Stimulated activated CD4-positive, alpha-beta T cell treated with anti-CD3 and anti-CD28 coated beads, Interleukin-4, amount 100 ng/mL, for 48 hours (primary cell): Measurements from ENCODE around the gene CXCL12.

Experiments
- DNase-seq, 2 donors: peaks; one replicate each; pipeline ENCODE4 v3.0.0-alpha.2; 2020; ENCODE audit warnings: low read depth in 2 of 2

Gene CXCL12

DNA sequence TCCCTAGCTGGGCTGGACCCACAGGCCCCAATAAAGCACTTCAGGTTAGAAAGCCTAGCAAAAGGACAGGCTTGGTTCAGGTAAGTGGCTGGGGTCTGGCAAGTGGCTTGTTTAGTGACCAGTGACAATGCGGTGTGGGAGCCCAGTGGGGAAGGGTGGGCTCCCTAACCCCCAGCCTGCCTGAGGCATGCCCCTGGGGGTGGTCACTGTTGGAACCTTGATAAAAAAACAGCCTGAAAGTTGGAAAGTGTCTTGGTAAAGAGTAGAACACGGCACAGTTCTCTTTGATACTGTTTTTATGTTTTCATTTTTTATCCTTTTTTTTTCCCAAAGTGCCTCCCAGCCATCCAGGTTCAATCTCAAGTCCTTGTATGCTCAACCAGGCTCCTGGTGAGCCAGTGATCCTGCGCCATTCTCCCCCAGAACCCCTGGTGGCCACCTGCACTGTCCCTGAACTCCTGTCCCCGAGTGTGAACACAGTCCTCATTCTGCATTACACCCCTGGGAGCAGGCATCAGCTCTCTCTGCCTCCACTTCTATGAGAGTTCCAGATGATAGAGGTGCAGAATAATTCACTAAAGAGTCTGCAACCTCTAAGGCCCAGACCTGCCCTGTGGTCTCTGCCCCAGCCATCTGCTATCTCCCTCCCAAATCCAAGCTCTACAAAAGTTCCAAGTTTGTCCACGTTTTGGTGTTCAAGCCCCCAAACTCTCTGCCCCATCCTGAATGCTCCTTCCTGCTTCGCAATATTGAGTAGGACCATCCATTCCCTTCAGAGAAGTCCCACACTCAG lies 15.0 kb upstream of the CXCL12 start:
- DNase-seq: no peak

DNA sequence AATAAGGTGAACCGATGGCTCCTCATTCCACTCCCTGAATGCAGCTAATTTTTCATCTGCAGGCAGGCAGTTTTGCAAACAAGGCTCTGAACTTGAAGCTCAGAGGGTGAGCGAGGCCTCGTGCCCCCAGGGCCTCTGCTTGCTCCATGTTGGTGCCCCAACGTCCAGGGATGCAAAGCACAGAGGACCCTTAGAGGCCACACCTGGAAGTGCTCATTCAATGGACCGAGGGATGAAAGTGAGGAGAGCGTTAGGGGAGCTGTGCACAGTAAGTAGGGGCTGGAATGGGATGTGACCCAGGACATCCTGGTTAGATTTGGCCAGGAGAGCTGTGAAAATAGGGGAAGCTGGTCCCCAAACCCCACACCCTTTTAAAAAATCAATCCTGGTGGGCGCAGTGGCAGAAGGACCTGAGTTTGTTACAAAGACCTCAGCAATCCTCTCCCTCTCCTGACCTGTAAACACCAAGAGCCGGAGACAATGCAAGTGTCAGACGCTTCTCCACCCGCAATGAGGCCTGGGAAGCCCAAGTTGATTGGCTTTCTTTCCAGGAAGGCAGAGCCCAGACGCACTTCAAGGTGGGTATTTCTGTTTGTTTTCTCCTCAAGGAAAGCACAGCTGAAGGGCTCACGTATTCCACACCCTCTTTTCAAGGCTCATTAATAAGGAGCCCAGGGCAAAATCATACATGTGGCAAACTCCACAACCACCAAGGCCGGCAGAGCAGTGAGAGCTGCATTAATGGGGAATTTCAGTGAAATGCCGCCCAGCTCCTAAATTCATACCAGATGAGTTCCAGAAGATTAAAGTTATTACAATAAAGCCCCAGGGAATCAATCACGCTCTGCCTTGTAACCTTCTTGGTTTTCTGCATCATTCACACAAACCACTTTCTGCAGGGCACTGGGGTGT lies 14.1 kb upstream of the CXCL12 start:
- no peak for DNase-seq

- no peak for DNase-seq
These were observed 13.4 kb upstream of the CXCL12 start for GRCh38 chr10:44398271-44398670.

- DNase-seq: no peak
These were observed 12.8 kb upstream of the CXCL12 start for GRCh38 chr10:44397476-44398225.

DNA sequence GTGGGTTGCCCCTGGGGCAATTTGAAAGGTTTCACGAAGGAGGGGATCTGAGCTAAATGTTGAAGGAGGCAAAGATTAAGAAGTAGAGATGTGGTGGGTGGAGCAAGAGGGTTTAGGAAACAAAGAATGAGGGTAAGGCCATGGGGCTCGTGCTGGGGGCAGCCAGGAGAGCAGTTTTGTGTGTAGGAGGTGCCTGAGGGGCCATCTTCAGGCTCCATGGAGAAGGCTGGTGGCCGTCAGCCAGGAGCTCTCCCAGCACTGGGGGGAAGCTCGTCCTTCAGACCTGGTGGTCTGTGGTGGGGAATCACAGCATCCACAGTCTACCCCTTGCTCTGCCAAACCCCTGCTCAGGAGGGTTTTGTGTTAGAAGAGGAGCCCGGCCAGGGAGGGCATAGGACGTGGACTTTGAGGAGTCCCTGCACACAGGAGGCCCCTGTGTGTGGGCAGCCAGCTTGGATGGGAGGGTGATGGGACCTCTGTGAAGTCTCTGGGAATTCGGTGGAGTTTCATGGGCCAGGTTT lies 11.8 kb upstream of the CXCL12 start:
- DNase-seq: no peak

DNA sequence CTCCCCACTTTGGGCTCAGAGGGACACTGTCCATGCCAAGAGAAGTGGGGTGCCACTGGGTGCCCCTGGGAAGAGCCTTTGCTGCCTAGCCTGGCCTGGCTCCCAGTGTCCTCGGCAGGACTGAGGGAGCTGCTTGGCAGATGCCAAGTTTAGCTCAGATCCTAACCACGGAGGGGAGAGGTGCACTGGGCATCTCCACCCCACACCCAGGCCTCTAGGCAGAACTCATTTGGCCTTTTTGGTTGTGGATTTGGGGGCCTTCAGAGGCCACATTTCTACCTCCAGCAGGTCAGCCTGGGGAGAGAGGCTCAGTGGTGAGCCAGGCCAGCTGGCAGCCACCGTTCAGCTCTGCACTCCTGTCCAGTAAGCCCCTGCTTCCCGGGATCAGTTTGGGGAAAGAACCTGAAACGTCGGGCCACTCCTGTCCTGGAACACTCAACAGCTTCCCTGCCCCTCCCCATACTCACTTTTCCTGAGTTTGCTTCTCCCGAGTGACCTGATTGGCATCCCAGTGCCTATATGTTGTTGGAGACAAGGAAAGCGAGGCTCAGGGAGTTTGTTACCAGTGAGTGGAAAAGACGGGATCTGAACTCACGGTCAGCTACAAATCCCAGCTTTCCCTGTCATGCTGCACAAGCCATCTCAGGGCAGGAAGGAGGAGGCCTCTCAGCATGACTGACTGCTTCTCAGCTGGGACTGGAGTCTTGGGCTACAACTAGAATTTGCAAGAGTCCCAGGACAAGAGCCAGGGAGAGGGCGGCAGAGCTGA lies 11.2 kb upstream of the CXCL12 start:
- DNase-seq: no peak

- DNase-seq: no peak
These were observed 10.5 kb upstream of the CXCL12 start for GRCh38 chr10:44395396-44395795.

DNA sequence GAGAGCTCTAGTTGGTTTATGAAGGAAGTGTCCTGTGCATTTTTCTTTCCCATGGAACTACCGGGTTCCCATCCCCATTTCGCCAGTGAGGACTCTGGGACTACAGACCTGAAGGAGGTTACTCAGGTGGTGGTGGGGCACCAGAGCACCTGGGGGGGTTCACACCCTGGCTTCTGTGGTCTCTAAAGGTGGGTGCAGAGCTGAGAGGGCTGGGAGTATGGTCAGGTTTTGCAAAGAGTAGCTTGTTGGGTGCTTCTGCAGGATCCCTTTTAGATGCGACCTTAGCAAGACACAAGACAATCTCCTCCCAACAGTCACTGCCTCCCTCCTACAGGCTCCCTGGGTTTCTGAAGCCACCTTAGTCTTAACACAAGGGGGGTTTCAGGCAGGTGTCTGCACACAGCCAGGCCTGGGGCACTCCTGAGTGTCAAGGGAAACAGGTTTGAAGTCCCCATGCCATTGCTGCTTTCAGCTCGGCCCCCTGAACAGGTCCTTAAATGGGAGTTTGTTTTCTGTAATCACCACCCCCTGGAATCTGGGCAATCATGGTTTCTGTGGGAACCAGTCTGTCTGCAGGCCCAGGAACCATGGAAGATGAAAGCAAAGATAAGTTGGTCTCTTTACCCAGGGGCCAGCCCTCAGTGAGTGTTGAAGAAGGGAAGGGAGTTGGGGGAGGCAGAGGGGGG lies 9.9 kb upstream of the CXCL12 start:
- no peak for DNase-seq

DNA sequence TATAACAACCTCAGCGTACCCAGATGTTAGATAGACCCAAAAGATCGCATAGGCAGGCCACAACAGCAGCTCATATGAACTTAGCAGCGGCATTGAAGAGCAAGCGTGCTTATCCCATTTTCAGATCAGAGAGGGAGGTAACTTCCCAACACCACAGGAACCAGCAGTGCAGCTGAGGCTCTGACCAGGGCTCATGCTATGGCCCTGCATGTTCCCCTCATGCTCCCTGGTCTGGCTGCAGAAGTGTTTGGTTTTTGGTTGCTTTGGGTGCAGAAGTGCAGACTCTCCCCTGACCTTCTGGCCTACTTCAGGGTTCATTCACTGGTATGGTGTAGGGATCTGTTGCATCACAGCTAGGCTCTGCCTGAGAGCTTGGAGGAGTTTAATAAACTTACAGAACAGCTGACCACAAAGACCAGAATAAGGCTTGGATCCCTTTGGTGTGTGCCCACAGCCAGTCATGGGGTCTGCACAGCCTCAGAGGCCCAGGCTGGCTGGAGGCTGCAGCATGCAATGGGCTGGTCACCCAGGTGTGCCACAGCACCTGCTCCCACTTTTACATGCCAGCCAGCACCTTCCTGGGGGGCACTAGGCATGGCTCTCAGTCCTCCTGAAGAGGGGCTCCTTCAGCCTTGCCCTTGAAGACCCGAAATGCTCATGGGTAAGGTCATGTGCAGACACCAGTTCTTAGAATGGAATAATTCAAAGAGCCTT lies 9.1 kb upstream of the CXCL12 start:
- no peak for DNase-seq

DNA sequence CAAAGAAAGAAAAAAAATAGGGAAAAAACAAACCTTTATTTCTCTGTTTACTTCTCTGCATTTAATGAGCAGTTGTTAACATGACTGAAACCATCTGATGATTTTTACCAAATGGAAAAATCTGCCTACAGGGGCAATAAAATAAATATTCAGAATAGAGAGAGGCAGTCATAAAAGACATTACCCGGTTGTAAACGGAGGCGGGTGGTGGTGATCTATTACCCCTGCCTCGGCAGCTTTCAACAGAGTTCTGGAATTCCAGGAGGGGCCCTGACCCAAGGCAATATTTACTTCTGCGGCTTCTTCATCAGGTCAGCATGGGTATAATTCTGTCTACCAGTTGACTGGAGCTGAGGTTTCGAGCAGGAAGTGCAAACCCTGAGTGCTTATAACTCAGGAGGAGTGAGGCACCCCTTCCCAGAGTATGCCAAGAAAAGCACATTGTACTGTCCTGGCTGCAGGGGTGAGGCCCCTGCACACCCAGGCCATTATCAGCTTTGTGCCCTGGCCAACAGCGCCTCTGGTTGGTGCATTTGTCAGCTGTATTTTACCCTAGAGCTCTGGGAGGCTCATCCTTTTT lies 8.2 kb upstream of the CXCL12 start:
- no peak for DNase-seq

GRCh38 chr10:44392420-44392819 lies 7.5 kb upstream of the CXCL12 start:
- DNase-seq: no peak

- no peak for DNase-seq
These were observed 7.1 kb upstream of the CXCL12 start for GRCh38 chr10:44391981-44392380.

- no peak for DNase-seq
These were observed 5.7 kb upstream of the CXCL12 start for GRCh38 chr10:44390585-44391072.

- DNase-seq: no peak
These were observed 4.7 kb upstream of the CXCL12 start for GRCh38 chr10:44389556-44389955.

- DNase-seq: no peak
These were observed 4.3 kb upstream of the CXCL12 start for GRCh38 chr10:44389150-44389549.

DNA sequence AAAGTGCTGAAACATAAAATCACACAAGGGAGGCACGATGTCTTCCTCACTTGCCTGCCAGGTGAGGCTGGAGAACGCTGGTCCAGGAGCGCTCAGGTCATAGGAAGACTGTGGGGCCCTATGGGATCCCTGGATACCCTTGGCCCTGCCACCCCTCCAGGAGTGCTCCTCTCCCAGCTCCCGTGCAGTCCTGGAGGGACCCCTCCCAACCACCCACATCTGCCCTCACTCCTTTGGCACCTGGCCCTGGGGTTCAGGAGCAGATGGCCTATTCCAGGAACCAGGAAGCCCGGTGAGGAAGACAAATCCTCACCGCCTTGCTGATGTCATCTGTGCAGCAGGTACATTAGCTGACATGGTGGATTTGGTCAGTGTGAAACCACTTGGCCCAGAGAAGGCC lies 3.7 kb upstream of the CXCL12 start:
- DNase-seq: no peak

GRCh38 chr10:44387853-44388251 lies 3.0 kb upstream of the CXCL12 start:
- no peak for DNase-seq

DNA sequence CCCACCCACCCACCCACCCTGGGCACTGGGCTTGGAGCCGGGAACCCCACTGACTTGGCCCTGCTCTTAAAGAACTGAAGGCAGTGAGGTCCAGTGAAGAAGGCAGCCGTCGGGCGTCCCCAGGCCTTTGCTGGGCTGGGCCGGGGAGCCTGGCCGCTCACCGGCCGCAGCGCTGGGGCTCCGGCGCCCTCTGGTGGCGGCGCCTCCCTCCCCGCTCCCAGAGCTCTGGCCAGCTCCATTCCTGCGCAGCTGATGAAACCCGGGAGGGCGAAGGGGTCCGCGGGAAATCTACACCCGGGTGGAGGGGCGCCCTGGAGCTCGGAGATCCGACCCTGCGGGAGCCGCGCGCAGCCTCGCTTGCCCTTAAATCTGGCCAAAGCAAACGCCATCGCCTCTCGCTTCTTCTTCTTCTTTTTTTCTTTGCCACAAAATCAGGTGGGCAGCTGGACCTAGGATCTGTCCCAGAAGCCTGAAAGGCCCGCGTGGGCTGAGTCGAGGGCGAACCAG lies 1.7 kb upstream of the CXCL12 start:
- DNase-seq: peak; percentile 21 to 33
